ENCODE data around the gene ELF1.
"Not testable (repeated sequence)": the region's sequence is repeated elsewhere in the genome, so short reads cannot be mapped to it uniquely, and the experiment has no call there.

ELF1 gene

GRCh38 chr13:41056194-41056593, 37.1 kb upstream of the ELF1 start:
- no peak overlapping the region for H3K9ac ChIP-seq (ENCODE audit: low read length)
- no peaks in the 10 kb centered on the region for H3K9me3 ChIP-seq (ENCODE audit: control insufficient read depth, low read length)
- H3K4me3 ChIP-seq (ENCODE audit: low read length) = no peak overlapping the region
- no peaks in the 10 kb centered on the region for H3K27me3 ChIP-seq (ENCODE audit: control insufficient read depth, insufficient read depth, low read length)
- H3K4me1 ChIP-seq (ENCODE audit: control insufficient read depth, insufficient read depth, low read length) = peaks cover 44% of the 10 kb centered on the region
- no peaks in the 10 kb centered on the region for H3K36me3 ChIP-seq (ENCODE audit: control insufficient read depth, insufficient read depth, low read length)

GRCh38 chr13:41054919-41055619, 36.0 kb upstream of the ELF1 start:
- Histone ChIP-seq H3K9me3 (ENCODE audit: control insufficient read depth, low read length) (no peaks in the 10 kb centered on the region), H3K9ac (ENCODE audit: low read length) (no peak overlapping the region), H3K4me3 (ENCODE audit: low read length) (no peak overlapping the region), H3K27me3 (ENCODE audit: control insufficient read depth, insufficient read depth, low read length) (no peaks in the 10 kb centered on the region), H3K4me1 (ENCODE audit: control insufficient read depth, insufficient read depth, low read length) (peaks cover 44% of the 10 kb centered on the region), H3K36me3 (ENCODE audit: control insufficient read depth, insufficient read depth, low read length) (no peaks in the 10 kb centered on the region)

GRCh38 chr13:41054212-41054877, 35.2 kb upstream of the ELF1 start:
- no peak overlapping the region for H3K4me3 ChIP-seq (ENCODE audit: low read length)
- no peaks in the 10 kb centered on the region for H3K27me3 ChIP-seq (ENCODE audit: control insufficient read depth, insufficient read depth, low read length)
- no peaks in the 10 kb centered on the region for H3K36me3 ChIP-seq (ENCODE audit: control insufficient read depth, insufficient read depth, low read length)
- H3K9me3 ChIP-seq (ENCODE audit: control insufficient read depth, low read length) = no peaks in the 10 kb centered on the region
- no peak overlapping the region for H3K9ac ChIP-seq (ENCODE audit: low read length)
- peaks cover 44% of the 10 kb centered on the region for H3K4me1 ChIP-seq (ENCODE audit: control insufficient read depth, insufficient read depth, low read length)

GRCh38 chr13:41053384-41053826, 34.3 kb upstream of the ELF1 start:
- H3K27me3 ChIP-seq (ENCODE audit: control insufficient read depth, insufficient read depth, low read length) = no peaks in the 10 kb centered on the region
- no peak overlapping the region for H3K9ac ChIP-seq (ENCODE audit: low read length)
- H3K4me1 ChIP-seq (ENCODE audit: control insufficient read depth, insufficient read depth, low read length) = peaks cover 35% of the 10 kb centered on the region
- H3K4me3 ChIP-seq (ENCODE audit: low read length) = no peak overlapping the region
- no peaks in the 10 kb centered on the region for H3K36me3 ChIP-seq (ENCODE audit: control insufficient read depth, insufficient read depth, low read length)
- H3K9me3 ChIP-seq (ENCODE audit: control insufficient read depth, low read length) = no peaks in the 10 kb centered on the region

- H3K9ac ChIP-seq (ENCODE audit: low read length) = no peak overlapping the region
- H3K4me3 ChIP-seq (ENCODE audit: low read length) = no peak overlapping the region
- no peaks in the 10 kb centered on the region for H3K9me3 ChIP-seq (ENCODE audit: control insufficient read depth, low read length)
- H3K27me3 ChIP-seq (ENCODE audit: control insufficient read depth, insufficient read depth, low read length) = no peaks in the 10 kb centered on the region
- no peaks in the 10 kb centered on the region for H3K36me3 ChIP-seq (ENCODE audit: control insufficient read depth, insufficient read depth, low read length)
- H3K4me1 ChIP-seq (ENCODE audit: control insufficient read depth, insufficient read depth, low read length) = peaks cover 31% of the 10 kb centered on the region
These were observed 33.3 kb upstream of the ELF1 start for GRCh38 chr13:41052441-41052840.

- H3K4me1 ChIP-seq (ENCODE audit: control insufficient read depth, insufficient read depth, low read length) = peaks cover 11% of the 10 kb centered on the region
- no peaks in the 10 kb centered on the region for H3K27me3 ChIP-seq (ENCODE audit: control insufficient read depth, insufficient read depth, low read length)
- H3K36me3 ChIP-seq (ENCODE audit: control insufficient read depth, insufficient read depth, low read length) = no peaks in the 10 kb centered on the region
- H3K9me3 ChIP-seq (ENCODE audit: control insufficient read depth, low read length) = no peaks in the 10 kb centered on the region
- no peak overlapping the region for H3K9ac ChIP-seq (ENCODE audit: low read length)
- no peak overlapping the region for H3K4me3 ChIP-seq (ENCODE audit: low read length)
These were observed 30.6 kb upstream of the ELF1 start for GRCh38 chr13:41049480-41050440.

- Histone ChIP-seq H3K4me3 (ENCODE audit: low read length) (no peak overlapping the region), H3K9ac (ENCODE audit: low read length) (no peak overlapping the region), H3K4me1 (ENCODE audit: control insufficient read depth, insufficient read depth, low read length) (no peaks in the 10 kb centered on the region), H3K27me3 (ENCODE audit: control insufficient read depth, insufficient read depth, low read length) (no peaks in the 10 kb centered on the region), H3K36me3 (ENCODE audit: control insufficient read depth, insufficient read depth, low read length) (no peaks in the 10 kb centered on the region), H3K9me3 (ENCODE audit: control insufficient read depth, low read length) (no peaks in the 10 kb centered on the region)
These were observed 29.5 kb upstream of the ELF1 start for GRCh38 chr13:41048640-41049039.

GRCh38 chr13:41042419-41042818, 23.3 kb upstream of the ELF1 start:
- H3K27me3 ChIP-seq (ENCODE audit: control insufficient read depth, insufficient read depth, low read length); H3K36me3 ChIP-seq (ENCODE audit: control insufficient read depth, insufficient read depth, low read length); H3K9me3 ChIP-seq (ENCODE audit: control insufficient read depth, low read length); H3K4me3 ChIP-seq (ENCODE audit: low read length); H3K4me1 ChIP-seq (ENCODE audit: control insufficient read depth, insufficient read depth, low read length); H3K9ac ChIP-seq (ENCODE audit: low read length): not testable (repeated sequence)

GRCh38 chr13:41040584-41041334, 21.6 kb upstream of the ELF1 start:
- H3K27me3 ChIP-seq (ENCODE audit: control insufficient read depth, insufficient read depth, low read length) = no peaks in the 10 kb centered on the region
- H3K4me3 ChIP-seq (ENCODE audit: low read length) = no peak overlapping the region
- no peaks in the 10 kb centered on the region for H3K36me3 ChIP-seq (ENCODE audit: control insufficient read depth, insufficient read depth, low read length)
- no peak overlapping the region for H3K9ac ChIP-seq (ENCODE audit: low read length)
- H3K9me3 ChIP-seq (ENCODE audit: control insufficient read depth, low read length) = no peaks in the 10 kb centered on the region
- no peaks in the 10 kb centered on the region for H3K4me1 ChIP-seq (ENCODE audit: control insufficient read depth, insufficient read depth, low read length)

GRCh38 chr13:41039746-41040145, 20.6 kb upstream of the ELF1 start:
- Histone ChIP-seq H3K4me1 (ENCODE audit: control insufficient read depth, insufficient read depth, low read length) (peaks cover 7% of the 10 kb centered on the region), H3K9me3 (ENCODE audit: control insufficient read depth, low read length) (no peaks in the 10 kb centered on the region), H3K4me3 (ENCODE audit: low read length) (no peak overlapping the region), H3K27me3 (ENCODE audit: control insufficient read depth, insufficient read depth, low read length) (no peaks in the 10 kb centered on the region), H3K9ac (ENCODE audit: low read length) (no peak overlapping the region), H3K36me3 (ENCODE audit: control insufficient read depth, insufficient read depth, low read length) (no peaks in the 10 kb centered on the region)

GRCh38 chr13:41036557-41036956, 17.4 kb upstream of the ELF1 start:
- not testable (repeated sequence) for H3K4me3 ChIP-seq (ENCODE audit: low read length); H3K9ac ChIP-seq (ENCODE audit: low read length); H3K36me3 ChIP-seq (ENCODE audit: control insufficient read depth, insufficient read depth, low read length); H3K27me3 ChIP-seq (ENCODE audit: control insufficient read depth, insufficient read depth, low read length); H3K9me3 ChIP-seq (ENCODE audit: control insufficient read depth, low read length)
- peaks cover 11% of the 10 kb centered on the region for H3K4me1 ChIP-seq (ENCODE audit: control insufficient read depth, insufficient read depth, low read length)

Measured in mucosa of stomach (tissue), 1 donor.